Psoas muscle (tissue), 8 donors: ENCODE data around the gene MEIS1. TPM values are rescaled to one million over a fixed set of nuclear protein-coding genes. Genes with fewer than 3 reads are reported as not detected.

Experiments
- ATAC-seq, 4 donors: fragments of 200-7000 bp; cut with Tn5 transposase; one replicate each; pipeline ENCODE4 v1.9.1; 2020; ENCODE audit warnings: moderate library complexity in 3 of 4, mild to moderate bottlenecking in 2 of 4
- DNase-seq, 2 donors: peaks; one replicate each; pipeline ENCODE4 v3.0.0-alpha.2; 2020
- H3K27ac ChIP-seq: fragments of 200-600 bp; one replicate; pipeline ENCODE4 v1.8.0; 2022
- H3K27me3 ChIP-seq, 3 donors: fragments of 200-600 bp in 1 of 3; one replicate each; pipeline versions ENCODE4 v1.6.1 to v1.8.0; 2013 to 2022; ENCODE audit warnings: low read length in 2 of 3, mild to moderate bottlenecking in 2 of 3, moderate library complexity in 1 of 3; ENCODE audit not compliant: insufficient read depth in 3 of 3
- H3K36me3 ChIP-seq, 2 donors: fragments of 200-600 bp in 1 of 2; one replicate each; pipeline versions ENCODE4 v1.6.1 to v1.8.0; 2013 to 2022; ENCODE audit warnings: low read depth in 1 of 2, mild to moderate bottlenecking in 1 of 2, moderate library complexity in 1 of 2; ENCODE audit not compliant: insufficient read depth in 1 of 2
- H3K4me1 ChIP-seq: fragments of 200-600 bp; one replicate; pipeline ENCODE4 v1.8.0; 2022
- H3K4me3 ChIP-seq: fragments of 200-600 bp; one replicate; pipeline ENCODE4 v1.8.0; 2022; ENCODE audit warnings: mild to moderate bottlenecking
- H3K9me3 ChIP-seq: fragments of 200-600 bp; one replicate; pipeline ENCODE4 v1.8.0; 2022
- CTCF ChIP-seq: fragments of 200-600 bp; IDR thresholded peaks from one replicate; pipeline ENCODE4 v1.8.0; 2022; ENCODE audit warnings: antibody characterized with exemption
- WGBS, 3 donors: extraction: QIAGEN DNeasy Blood & Tissue Kit; methylation state at CpG; one replicate each; pipeline versions ENCODE4 v1.1.6 to v1.1.7; 2013; 5-methylcytosine and 5-hydroxymethylcytosine counted together
- intact Hi-C, 2 donors: fragments of 100-400 bp; cut with DNase I; formaldehyde crosslinking; loops; one replicate each; pipeline versions ENCODE4 v1.11.0 to v1.14.2; 2022
- polyA plus RNA-seq, 3 donors: library from polyadenylated mRNA; stranded (reverse); fragments of 200-250 nt; gene quantifications; one replicate each; pipeline ENCODE4 v1.2.3, GENCODE V29; 2013
- total RNA-seq, 4 donors: library from RNA; stranded (reverse); fragmentation: NEBNext Ultra II Directional in 2 of 4; extraction: Animal tissue kit (Norgen Biotek cat#: 25700) in 2 of 4; gene quantifications; one replicate each; pipeline versions ENCODE4 v1.2.1 to v1.2.4, GENCODE V29; 2021 to 2023
- donor health status: healthy with polysubstance abuse.
- donor health status: DM: no; HTN: no; CAD: no; lungs with moderate emphysema.
- donor health status: Bipolar disorder and iron deficiency.
- donor health status: healthy.
- donor health status: DM: yes; HTN: yes; CAD: no.
- donor health status: DM: no; HTN: no; CAD: no.
- donor health status: DM: no; HTN: no; CAD: no.
- donor health status: DM: yes; HTN: yes; CAD: no.

The MEIS1 gene
- total and polyA plus RNA-seq, 7 donors, result 0.77 to 6.8 (median 2.1) TPM

GRCh38 chr2:66543257-66543767, 108.4 kb downstream of the MEIS1 start:
- 74 to 86% (median 77%) methylated on average over 5 of the region's 5 CpGs for WGBS, 3 donors
- intact Hi-C loops, result no loop called here
- DNase-seq (no peak), ATAC-seq (no peak)
- no peak overlapping the region for H3K27ac ChIP-seq
- H3K36me3 ChIP-seq, result peaks cover 0 to 9% of the 10 kb centered on the region in 2 donors
- no peak overlapping the region for H3K4me3 ChIP-seq
- no peaks in the 10 kb centered on the region for H3K9me3 ChIP-seq
- TF ChIP-seq CTCF, result no peak
- no peaks in the 10 kb centered on the region for H3K27me3 ChIP-seq
- no peaks in the 10 kb centered on the region for H3K4me1 ChIP-seq

GRCh38 chr2:66544258-66544657, 109.3 kb downstream of the MEIS1 start:
- Histone ChIP-seq H3K4me1 (no peaks in the 10 kb centered on the region), H3K27ac (no peak overlapping the region), H3K27me3 (no peaks in the 10 kb centered on the region), H3K9me3 (no peaks in the 10 kb centered on the region), H3K36me3 (peaks cover 0 to 10% of the 10 kb centered on the region in 2 donors), H3K4me3 (no peak overlapping the region)
- no peak for ATAC-seq
- 88 to 92% (median 91%) methylated on average over 2 of the region's 2 CpGs for WGBS, 3 donors
- no peak for DNase-seq
- intact Hi-C loops, result no loop called here
- no peak for TF ChIP-seq CTCF

GRCh38 chr2:66545258-66545657, 110.3 kb downstream of the MEIS1 start:
- DNase-seq, result no peak
- H3K36me3 ChIP-seq, result peaks cover 0 to 10% of the 10 kb centered on the region in 2 donors
- no peak overlapping the region for H3K4me3 ChIP-seq
- intact Hi-C loops, result no loop called here
- no peak for ATAC-seq
- H3K4me1 ChIP-seq, result no peaks in the 10 kb centered on the region
- no peaks in the 10 kb centered on the region for H3K9me3 ChIP-seq
- TF ChIP-seq CTCF, result no peak
- H3K27me3 ChIP-seq, result no peaks in the 10 kb centered on the region
- H3K27ac ChIP-seq, result no peak overlapping the region

GRCh38 chr2:66547118-66547517, 112.2 kb downstream of the MEIS1 start:
- no peak for TF ChIP-seq CTCF
- intact Hi-C loops, result no loop called here
- no peak overlapping the region for H3K4me3 ChIP-seq
- WGBS, 3 donors, result 46 to 63% (median 55%) methylated on average over 2 of the region's 2 CpGs
- DNase-seq, result no peak
- no peak overlapping the region for H3K27ac ChIP-seq
- no peaks in the 10 kb centered on the region for H3K9me3 ChIP-seq
- no peaks in the 10 kb centered on the region for H3K4me1 ChIP-seq
- H3K36me3 ChIP-seq, result peaks cover 0 to 10% of the 10 kb centered on the region in 2 donors
- ATAC-seq, result no peak
- no peaks in the 10 kb centered on the region for H3K27me3 ChIP-seq

DNA sequence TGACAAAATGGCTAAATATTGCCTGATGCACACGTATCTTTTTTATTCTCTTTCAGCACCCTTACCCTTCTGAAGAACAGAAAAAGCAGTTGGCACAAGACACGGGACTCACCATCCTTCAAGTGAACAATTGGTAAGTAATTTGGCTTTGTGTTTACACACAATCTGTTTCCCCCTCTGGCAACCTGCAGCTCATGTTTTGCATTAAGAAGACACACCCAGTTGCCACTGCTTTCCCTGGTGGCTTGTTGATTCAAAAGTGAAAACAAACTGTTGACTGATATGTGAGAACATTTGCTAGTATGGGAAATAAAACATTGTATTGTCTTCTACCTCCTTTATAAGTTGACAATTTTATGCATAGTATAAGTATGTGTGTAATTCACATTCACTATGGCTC, 113.0 kb downstream of the MEIS1 start:
- Histone ChIP-seq H3K27ac (no peak overlapping the region), H3K36me3 (peaks cover 0 to 10% of the 10 kb centered on the region in 2 donors), H3K9me3 (no peaks in the 10 kb centered on the region), H3K4me3 (no peak overlapping the region), H3K4me1 (no peaks in the 10 kb centered on the region), H3K27me3 (no peaks in the 10 kb centered on the region)
- 71 to 81% (median 71%) methylated on average over 2 of the region's 2 CpGs for WGBS, 3 donors
- no peak for ATAC-seq
- no peak for DNase-seq
- intact Hi-C loops, result no loop called here
- no peak for TF ChIP-seq CTCF
